GM12872 (cell line): ENCODE results near the gene PRRT4.
A peak's percentile ranks its signal among the peaks of the same experiment; 100 is the strongest.

Experiments used
- TF ChIP-seq, protein P1 (sequence below): IDR thresholded peaks from 3 replicates; pipeline ENCODE4 v1.5.1; 2011; ENCODE audit warnings: low read depth, mild to moderate bottlenecking, low read length, moderate library complexity; ENCODE audit not compliant: insufficient read depth

PRRT4 gene

DNA sequence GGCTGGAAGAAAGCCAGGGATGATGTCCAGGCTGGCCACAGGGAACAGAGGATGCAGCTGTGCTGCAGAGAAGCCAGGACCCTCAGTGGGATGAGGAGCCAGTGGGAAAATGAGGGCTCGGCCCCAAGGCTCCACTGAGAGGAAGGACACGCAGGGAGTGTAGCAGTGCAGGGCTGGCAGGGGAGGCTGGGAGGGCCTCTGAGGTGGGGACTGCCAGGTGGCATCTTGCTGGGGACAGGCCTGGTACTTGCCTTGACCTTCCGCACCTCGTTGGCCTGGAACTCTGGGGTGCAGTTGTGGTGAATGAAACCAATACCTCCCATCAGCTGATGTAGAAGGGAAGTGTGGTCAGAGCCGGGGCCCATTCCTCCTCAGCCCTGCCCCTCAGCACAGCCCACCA, 39.1 kb upstream of the PRRT4 start:
- TF ChIP-seq, protein P1, sequence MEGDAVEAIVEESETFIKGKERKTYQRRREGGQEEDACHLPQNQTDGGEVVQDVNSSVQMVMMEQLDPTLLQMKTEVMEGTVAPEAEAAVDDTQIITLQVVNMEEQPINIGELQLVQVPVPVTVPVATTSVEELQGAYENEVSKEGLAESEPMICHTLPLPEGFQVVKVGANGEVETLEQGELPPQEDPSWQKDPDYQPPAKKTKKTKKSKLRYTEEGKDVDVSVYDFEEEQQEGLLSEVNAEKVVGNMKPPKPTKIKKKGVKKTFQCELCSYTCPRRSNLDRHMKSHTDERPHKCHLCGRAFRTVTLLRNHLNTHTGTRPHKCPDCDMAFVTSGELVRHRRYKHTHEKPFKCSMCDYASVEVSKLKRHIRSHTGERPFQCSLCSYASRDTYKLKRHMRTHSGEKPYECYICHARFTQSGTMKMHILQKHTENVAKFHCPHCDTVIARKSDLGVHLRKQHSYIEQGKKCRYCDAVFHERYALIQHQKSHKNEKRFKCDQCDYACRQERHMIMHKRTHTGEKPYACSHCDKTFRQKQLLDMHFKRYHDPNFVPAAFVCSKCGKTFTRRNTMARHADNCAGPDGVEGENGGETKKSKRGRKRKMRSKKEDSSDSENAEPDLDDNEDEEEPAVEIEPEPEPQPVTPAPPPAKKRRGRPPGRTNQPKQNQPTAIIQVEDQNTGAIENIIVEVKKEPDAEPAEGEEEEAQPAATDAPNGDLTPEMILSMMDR = no peak

DNA sequence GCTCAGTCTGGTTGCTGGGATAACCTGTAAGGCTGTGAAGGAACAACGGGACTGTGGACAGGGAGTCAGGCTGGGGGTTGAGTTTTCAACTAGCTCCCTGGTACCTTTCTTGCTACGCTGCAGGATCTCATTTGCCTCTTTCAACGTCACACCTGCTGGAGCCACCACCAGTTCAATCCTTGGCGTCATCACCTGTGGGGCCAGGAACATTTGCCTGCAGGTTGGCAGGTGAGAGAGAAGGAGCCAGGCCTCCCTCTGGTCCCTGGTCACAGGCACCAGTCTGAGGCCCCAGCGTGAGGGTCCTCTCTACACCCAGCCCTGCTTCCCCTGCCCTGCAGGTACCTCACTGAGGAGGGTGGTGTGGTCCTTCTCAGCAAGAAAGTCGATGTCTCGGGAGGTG, 38.5 kb upstream of the PRRT4 start:
- TF ChIP-seq, protein P1 = no peak

DNA sequence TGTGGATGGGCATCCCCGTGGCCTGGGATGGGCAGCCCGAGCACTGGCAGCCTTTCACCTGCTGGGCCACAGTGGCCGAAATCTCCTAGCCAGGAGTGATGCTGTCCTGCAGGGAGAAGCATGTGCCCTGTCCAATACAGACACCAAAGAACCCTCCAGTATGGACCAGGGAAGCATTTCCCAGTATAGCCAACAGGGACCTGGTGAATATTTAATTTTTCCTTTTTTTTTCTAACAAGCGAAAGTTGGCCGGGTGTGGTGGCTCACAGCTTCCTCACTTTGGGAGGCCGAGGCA, 37.3 kb upstream of the PRRT4 start:
- TF ChIP-seq, protein P1 = no peak

DNA sequence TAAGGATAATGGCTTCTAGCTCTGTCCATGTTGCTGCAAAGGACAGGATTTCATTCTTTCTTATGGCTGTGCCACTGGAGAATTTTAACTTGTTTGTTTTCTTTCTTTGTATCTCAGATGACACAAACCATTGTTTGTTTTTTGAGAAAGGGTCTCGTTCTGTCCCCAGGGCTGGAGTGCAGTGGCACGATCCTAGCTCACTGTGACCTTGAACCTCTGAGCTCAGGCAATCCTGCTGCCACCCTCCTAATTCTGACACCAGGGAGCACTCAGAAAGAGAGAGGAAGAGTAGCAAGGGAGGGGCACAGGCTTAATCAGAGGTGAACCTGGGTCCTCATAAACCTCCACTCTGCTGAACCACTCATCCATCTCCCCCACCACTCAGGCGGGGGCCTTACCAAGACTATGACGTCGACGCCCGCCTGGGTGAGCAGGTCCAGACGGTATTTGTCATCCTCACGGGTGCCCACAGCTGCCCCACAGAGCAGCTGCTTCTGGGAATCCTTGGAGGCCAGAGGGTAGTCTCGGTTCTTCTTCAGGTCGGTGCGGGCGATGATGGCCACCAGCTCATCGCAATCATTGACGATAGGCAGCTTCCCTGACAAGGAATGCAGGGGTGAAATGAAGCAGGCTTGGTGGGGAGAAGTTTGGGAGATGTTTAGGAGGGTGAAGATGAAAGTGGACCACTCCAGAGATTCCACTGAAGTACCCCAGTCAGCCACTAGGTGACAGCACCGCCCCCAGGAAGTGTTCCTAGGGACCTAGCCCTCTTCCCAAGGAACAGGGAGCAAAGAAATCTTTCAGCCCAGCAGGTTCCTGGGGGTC, 36.7 kb upstream of the PRRT4 start:
- TF ChIP-seq, protein P1 = peak; percentile 99

DNA sequence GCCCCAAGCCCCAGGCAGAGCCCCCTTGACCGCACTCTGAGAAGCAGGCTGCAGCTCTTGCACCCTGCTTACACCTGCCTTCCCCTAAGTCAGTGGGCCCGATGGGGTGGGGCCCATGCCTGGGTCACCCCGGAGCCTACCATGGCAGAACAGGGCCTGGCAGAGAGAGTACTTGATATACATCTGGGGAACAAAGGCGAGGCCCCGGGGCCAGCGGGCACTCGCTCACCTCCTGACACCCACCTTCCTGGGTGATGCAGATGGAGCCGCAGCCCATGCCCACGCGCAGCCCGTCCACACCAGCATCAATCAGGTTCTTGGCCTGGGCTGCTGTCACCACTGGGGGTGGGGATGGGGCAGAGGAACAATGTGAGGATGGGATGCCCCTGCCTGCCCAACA, 34.9 kb upstream of the PRRT4 start:
- TF ChIP-seq, protein P1 = no peak

DNA sequence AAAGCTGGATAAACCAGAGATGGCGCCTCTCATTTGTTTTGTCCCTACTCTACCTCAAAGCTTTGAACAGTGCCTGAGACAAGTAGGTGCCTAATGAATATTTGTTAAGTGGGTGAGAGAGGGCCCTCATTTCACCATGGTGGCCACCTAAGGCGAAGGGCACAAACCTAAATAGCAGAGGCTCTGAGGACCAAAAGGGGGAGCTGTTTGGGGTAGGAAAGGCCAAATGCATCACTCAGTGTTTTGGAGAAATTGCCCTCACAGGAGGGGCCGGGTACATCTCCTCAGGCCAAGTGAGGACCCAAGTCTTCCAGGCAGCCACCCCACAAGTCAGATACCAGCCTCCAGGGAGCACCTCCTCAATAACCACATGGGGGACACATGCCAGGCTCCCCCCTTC, 34.3 kb upstream of the PRRT4 start:
- TF ChIP-seq, protein P1 = peak; percentile 24; the same call in 1 of the 3 replicates

DNA sequence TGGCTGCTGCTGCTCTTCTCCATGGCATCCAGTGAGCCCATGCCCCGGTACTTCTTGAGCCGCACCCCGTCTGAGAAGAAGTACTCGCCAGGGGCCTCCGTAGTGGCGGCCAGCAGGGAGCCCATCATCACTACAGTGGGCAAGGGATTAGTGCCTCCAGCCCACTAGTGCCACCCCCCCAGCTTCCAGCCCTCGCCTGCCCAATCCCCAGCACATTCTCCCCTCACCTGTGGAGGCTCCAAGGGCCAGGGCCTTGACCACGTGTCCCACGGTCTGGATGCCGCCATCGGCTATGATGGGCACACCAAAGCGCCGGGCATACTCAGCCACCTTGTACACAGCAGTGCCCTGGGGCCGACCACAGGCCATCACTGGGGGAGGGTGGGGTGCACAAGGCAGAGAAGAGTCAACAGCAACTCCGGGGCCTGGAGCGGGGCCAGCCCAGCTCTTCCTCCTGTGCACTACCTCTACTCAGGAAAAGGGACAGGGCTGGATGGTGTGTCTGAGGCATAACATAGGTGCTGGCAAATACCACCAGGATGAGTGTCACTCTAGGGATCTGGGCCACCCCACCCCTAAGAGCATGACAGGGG, 33.5 kb upstream of the PRRT4 start:
- TF ChIP-seq, protein P1 = no peak
